ENCODE data around the gene RREB1.
"Not testable (repeated sequence)": the region's sequence is repeated elsewhere in the genome, so short reads cannot be mapped to it uniquely, and the experiment has no call there.

Gene RREB1

GRCh38 chr6:7258231-7258763, 150.5 kb downstream of the RREB1 start:
- DNase-seq (ENCODE audit: insufficient read length, low spot score) (no peak), FAIRE-seq (no peak)
- TF ChIP-seq POLR2AphosphoS5 (IDR thresholded peaks at IDR 0.05; ENCODE audit: low read depth, low read length) (no peak), TAF1 (IDR thresholded peaks at IDR 0.05; ENCODE audit: low read depth, low read length) (no peak), SPI1 (IDR thresholded peaks at IDR 0.05; ENCODE audit: low read depth, low read length) (no peak), PAX5 (IDR thresholded peaks at IDR 0.05; ENCODE audit: insufficient read depth, low read length, severe bottlenecking) (no peak), POU2F2 (IDR thresholded peaks at IDR 0.05; ENCODE audit: low read depth, low read length) (no peak), POLR2A (IDR thresholded peaks at IDR 0.05; ENCODE audit: low read depth, low read length) (no peak)

DNA sequence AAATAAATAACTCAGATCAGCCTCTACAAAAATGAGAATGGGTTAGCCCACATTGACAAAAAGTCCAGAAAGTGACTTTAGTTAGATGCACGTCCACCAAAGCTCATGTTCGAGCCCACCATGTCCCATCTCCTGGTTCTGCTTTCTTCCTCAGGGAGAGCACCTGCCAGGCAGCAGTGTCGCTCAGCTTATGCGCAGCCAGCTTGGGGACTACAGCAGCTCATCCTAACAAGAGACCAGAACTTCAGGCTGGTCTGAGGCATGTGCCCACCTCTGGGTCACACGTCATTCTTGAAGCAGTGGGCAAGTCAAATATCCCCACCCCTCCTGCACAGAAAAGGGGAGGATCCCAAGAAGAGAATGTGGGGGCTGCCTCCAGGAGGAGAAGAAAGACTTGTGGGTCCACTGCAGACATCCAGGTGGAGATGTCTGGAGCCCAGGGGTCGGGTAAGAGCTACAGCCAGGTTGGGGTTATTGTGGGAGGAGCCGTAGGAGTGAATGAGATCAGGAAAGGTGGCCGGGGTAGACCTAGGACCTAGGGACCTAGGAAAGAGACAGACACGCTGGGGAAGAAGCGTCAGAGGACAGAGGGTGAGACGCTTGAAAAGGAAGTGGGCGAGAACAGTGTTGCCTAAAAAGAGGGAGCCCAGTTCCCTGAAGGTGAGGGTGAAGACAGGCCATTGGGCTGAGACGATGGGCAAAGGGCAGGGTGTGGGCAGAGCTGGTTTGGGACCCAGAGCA, 152.7 kb downstream of the RREB1 start:
- peak; percentile 23 for FAIRE-seq
- TF ChIP-seq POU2F2 (IDR thresholded peaks at IDR 0.05; ENCODE audit: low read depth, low read length) (no peak), POLR2A (IDR thresholded peaks at IDR 0.05; ENCODE audit: low read depth, low read length) (no peak), POLR2AphosphoS5 (IDR thresholded peaks at IDR 0.05; ENCODE audit: low read depth, low read length) (no peak), SPI1 (IDR thresholded peaks at IDR 0.05; ENCODE audit: low read depth, low read length) (no peak)
- no peak for DNase-seq (ENCODE audit: insufficient read length, low spot score)

DNA sequence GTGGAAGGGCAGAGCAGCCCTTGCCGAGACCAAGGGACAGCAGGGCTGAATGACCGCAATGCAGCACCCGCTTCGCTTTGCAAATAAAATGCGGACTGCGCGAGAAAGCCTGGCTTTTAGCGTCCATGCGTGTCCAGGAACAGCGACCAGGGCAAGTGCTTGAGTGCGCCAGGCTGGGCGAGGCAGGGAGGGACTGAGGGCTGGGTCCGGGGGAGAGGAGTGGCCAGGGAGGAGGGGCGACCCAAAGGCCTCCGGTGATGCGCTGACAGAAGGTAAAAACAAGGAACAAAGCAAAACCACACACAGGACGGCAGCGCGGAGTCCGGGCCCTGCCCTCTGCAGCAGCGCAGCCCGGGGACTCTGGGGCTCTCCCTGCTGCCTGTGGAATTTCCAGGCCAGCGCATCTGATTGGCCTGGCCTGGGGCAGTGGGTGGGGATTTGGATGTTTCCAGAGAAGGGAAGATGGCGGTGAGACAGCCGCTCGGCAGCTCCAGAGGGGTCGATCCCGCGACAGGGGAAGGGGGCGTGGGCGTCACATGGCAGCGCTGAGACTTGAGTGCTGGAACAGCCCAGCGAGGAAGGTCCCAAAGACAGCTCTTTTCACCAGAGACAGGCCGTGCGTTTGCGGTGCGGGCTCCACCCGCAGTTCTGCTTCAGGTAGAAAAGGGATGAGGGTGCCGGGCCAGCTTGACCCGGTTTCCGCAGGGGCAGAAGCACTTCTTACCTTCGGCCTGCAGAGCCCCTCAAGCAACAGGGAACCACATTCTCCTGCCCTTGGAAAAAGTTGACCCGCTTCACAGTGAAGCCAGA, 153.5 kb downstream of the RREB1 start:
- FAIRE-seq (peak; percentile 78), DNase-seq (ENCODE audit: insufficient read length, low spot score) (peak; percentile 72)
- TF ChIP-seq TAF1 (IDR thresholded peaks at IDR 0.05; ENCODE audit: low read depth, low read length) (no peak), PAX5 (IDR thresholded peaks at IDR 0.05; ENCODE audit: insufficient read depth, low read length, severe bottlenecking) (no peak), SPI1 (IDR thresholded peaks at IDR 0.05; ENCODE audit: low read depth, low read length) (no peak)

DNA sequence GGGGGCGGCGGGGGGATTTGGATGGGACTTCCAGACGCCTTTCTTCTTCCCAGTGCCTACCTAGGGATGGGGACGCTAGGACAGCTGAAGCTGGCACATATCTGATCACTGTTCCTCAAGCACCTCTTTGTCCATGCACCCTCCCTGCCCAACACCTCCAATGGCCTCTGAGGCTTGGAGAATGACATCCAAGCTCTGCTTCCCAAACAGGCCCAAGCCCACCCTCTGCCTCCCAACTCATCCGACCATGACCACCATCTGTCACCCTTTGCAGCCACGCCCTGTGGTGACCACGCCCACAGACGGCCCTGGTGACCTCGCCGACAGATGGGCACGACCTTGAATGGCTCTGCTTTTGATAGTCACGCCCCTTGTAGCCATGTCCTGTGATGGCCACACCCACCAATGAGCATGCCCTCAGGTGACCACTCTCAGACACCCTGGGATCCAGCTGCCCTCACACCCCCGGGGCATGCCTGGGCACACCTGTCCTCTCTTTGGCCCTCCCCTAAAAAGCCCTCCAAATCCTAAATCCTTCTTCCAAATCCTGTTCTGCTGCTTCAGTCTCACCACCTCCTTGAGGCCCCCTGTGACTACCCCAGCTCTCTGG, 154.2 kb downstream of the RREB1 start:
- FAIRE-seq = no peak
- DNase-seq (ENCODE audit: insufficient read length, low spot score) = no peak
- TF ChIP-seq POLR2AphosphoS5 (IDR thresholded peaks at IDR 0.05; ENCODE audit: low read depth, low read length) (no peak), PAX5 (IDR thresholded peaks at IDR 0.05; ENCODE audit: insufficient read depth, low read length, severe bottlenecking) (no peak), POLR2A (IDR thresholded peaks at IDR 0.05; ENCODE audit: low read depth, low read length) (no peak), POU2F2 (IDR thresholded peaks at IDR 0.05; ENCODE audit: low read depth, low read length) (no peak), TAF1 (IDR thresholded peaks at IDR 0.05; ENCODE audit: low read depth, low read length) (no peak), SPI1 (IDR thresholded peaks at IDR 0.05; ENCODE audit: low read depth, low read length) (no peak)

DNA sequence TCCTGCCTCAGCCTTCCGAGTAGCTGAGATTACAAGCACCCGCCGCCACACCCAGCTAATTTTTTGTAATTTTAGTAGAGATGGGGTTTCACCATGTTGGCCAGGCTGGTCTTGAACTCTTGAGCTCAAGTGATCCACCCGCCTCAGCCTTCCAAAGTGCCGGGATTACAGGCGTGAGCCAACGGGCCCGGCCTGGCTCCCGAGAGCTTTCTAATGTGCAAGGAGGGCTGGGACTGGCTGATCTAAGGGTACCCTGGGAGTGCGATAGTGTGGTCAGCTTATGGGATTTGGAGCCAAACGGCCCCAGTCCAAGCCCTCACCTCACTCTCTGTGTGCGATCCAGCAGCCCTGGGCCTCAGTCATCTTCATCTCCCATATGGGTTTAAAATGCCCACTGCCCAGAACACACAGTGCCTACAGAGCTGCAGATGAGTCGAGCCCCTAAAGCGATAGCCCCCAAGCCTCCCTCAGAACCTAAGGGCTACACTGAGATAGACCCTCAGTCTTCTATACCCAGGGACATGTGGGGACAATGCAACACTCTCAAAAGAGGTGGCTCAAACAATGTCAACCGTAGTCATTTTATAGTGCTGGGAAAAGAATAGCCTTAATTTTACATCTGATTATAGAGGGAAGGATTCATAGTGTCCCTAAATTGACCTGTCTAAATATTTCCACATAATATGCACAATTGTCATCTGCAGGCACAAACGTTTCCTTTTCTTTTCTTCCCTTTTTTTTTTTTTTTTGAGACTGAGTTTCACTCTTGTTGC, 155.2 kb downstream of the RREB1 start:
- TF ChIP-seq TAF1 (IDR thresholded peaks at IDR 0.05; ENCODE audit: low read depth, low read length) (no peak), POU2F2 (IDR thresholded peaks at IDR 0.05; ENCODE audit: low read depth, low read length) (no peak), SPI1 (IDR thresholded peaks at IDR 0.05; ENCODE audit: low read depth, low read length) (no peak), POLR2AphosphoS5 (IDR thresholded peaks at IDR 0.05; ENCODE audit: low read depth, low read length) (no peak), POLR2A (IDR thresholded peaks at IDR 0.05; ENCODE audit: low read depth, low read length) (no peak), PAX5 (IDR thresholded peaks at IDR 0.05; ENCODE audit: insufficient read depth, low read length, severe bottlenecking) (no peak)
- DNase-seq (ENCODE audit: insufficient read length, low spot score) = no peak
- FAIRE-seq = no peak

DNA sequence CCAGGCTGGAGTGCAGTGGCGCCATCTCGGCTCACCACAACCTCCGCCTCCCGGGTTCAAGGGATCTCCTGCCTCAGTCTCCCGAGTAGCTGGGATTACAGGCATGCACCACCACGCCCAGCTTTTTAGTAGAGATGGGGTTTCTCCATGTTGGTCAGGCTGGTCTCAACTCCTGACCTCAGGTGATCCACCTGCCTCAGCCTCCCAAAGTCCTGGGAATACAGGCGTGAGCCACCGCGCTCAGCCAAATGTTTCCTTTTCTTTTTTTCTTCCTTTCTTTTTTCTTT, 155.7 kb downstream of the RREB1 start:
- not testable (repeated sequence) for FAIRE-seq

GRCh38 chr6:7264041-7264440, 156.3 kb downstream of the RREB1 start:
- FAIRE-seq (no peak), DNase-seq (ENCODE audit: insufficient read length, low spot score) (no peak)
- TF ChIP-seq POLR2AphosphoS5 (IDR thresholded peaks at IDR 0.05; ENCODE audit: low read depth, low read length) (no peak), SPI1 (IDR thresholded peaks at IDR 0.05; ENCODE audit: low read depth, low read length) (no peak), TAF1 (IDR thresholded peaks at IDR 0.05; ENCODE audit: low read depth, low read length) (no peak), POLR2A (IDR thresholded peaks at IDR 0.05; ENCODE audit: low read depth, low read length) (no peak), POU2F2 (IDR thresholded peaks at IDR 0.05; ENCODE audit: low read depth, low read length) (no peak), PAX5 (IDR thresholded peaks at IDR 0.05; ENCODE audit: insufficient read depth, low read length, severe bottlenecking) (no peak)

More for the DNA sequence above, 155.7 kb downstream of the RREB1 start:
- not testable (repeated sequence) for DNase-seq (ENCODE audit: insufficient read length, low spot score)

- DNase-seq (ENCODE audit: insufficient read length, low spot score) = no peak
- no peak for TF ChIP-seq PAX5 (IDR thresholded peaks at IDR 0.05; ENCODE audit: insufficient read depth, low read length, severe bottlenecking)
- TF ChIP-seq POLR2A (IDR thresholded peaks at IDR 0.05; ENCODE audit: low read depth, low read length) = no peak
- no peak for TF ChIP-seq TAF1 (IDR thresholded peaks at IDR 0.05; ENCODE audit: low read depth, low read length)
Observed at GRCh38 chr6:7264686-7265384, 157.1 kb downstream of the RREB1 start.

DNA sequence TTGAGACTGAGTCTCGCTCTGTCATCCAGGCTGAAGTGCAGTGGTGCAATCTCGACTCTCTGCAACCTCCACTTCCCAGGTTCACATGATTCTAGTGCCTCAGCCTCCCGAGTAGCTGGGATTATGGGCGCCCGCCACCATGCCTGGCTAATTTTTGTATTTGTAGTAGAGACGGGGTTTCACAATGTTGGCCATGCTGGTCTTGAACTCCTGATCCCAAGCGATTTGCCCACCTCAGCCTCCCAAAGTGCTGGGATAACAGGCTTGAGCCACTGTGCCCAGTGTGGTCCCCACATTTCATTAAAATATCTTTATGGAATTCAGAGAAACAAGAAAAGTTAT, 157.6 kb downstream of the RREB1 start:
- FAIRE-seq; DNase-seq (ENCODE audit: insufficient read length, low spot score): not testable (repeated sequence)

More at GRCh38 chr6:7264686-7265384, 157.1 kb downstream of the RREB1 start:
- FAIRE-seq = no peak

Data from GM12891 (cell line).